ENCODE data around the gene FAM149B1.

GRCh38 chr10:73281097-73281496 is 113.2 kb downstream of the FAM149B1 start:
- TF ChIP-seq CTCF (IDR thresholded peaks at IDR 0.05) (no peak), POLR2A (IDR thresholded peaks at IDR 0.05) (no peak)
